HG02840 (cell line): Measurements from ENCODE around the gene FHIT.
"Not testable (repeated sequence)": the region's sequence is repeated elsewhere in the genome, so short reads cannot be mapped to it uniquely, and the experiment has no call there.

ENCODE experiments used
- ATAC-seq: cut with Tn5 transposase; IDR thresholded peaks from one replicate; pipeline ENCODE4 v1.9.1; 2021; ENCODE audit warnings: mild to moderate bottlenecking, moderate library complexity, moderate number of reproducible peaks; ENCODE audit not compliant: unreplicated experiment, low FRiP score

FHIT gene

DNA sequence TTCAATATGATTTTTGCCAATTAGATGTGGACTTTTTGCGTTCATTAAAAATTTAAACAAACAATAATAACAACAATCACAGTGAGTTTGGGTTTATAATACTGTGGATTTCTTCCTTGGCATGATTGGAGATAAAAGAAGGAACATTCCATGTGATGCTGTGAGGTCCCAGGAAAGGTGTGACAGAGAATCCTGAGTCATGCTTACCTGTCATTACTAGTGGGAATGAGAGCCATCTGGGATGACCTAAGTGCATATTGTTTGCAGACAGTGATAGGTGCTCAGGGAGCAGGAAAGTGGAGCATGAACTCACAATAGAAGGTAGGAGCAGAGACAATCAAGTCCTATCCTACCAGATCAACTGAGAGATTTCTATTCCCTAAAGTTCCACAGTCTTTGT lies 1434.9 kb downstream of the FHIT start:
- no peak for ATAC-seq

DNA sequence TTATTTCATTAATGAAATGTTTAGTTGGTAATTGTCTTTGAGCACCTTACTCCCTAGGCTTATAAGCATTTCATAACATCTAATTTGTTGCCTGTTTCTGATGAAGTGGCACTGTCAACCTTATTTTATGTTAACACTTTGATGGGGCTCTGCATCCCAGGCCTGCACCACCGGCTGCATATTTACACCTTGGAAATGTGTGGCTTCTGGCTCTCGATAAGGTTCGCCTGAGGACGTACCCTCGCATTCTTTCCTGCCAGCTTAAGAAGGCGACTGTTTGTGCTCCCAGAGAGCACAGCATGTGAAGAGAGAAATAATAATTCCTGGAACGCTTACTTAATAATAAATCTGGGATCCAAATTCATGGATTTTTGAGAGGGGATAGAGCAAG lies 1438.1 kb downstream of the FHIT start:
- ATAC-seq, result no peak

DNA sequence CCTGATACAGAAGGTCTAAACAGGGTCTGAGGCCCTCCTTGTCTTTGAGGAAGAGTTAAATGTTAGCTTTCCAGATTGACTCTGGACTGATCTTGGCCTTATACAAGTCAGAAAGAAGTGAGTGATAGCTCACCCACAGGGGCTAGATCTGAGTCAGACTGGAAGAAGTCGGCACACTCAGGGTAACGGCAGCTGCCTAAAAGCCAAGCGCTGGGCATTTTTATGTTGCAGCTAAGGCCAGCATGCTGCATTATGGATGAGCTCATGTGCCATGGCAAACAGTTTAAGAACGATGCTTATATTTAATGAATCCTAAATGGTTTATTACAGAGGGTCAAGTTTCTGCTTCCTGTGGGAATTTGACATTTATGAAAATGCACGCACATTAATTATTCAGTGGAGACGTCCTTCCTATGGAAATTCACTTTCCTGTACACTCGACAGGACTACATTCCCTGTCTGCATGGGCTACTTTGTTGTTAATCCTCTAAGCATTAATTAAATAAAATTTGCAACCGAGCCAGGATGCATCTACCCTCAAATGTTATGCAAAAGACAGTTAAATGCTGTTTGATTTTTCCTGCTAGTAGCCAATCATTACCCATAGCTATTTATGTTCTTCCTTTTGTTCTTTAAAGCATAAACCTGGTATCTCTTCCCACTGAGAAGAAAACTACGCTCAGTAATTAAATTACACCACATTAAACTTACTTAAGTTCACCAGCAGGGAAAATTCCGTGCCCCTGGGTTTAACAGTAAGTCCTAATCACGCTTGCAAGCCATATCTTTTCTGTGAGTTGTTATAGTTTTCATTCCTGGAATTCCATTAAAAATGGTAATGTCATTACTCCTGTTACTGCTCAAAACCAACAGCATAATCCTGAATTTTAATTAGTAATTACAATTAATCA lies 1438.8 kb downstream of the FHIT start:
- no peak for ATAC-seq

DNA sequence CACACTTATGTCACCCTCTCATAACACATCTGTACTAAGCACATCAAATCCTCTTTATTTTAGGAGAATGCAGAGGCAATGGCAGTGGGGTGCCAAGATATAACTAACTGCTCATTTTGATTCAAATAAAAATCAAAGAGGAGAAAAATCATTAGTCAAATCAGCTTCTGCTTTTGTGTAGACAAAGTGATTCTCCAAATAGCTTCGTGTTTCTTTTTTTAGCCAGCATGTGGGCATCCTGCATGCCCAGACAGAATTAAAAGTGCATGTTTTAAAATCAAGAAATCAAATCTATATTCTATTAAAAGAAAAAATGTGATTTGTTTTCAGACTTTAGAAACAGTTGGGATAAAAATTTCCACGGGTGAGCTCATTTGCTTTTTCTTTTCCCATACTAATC lies 1440.1 kb downstream of the FHIT start:
- ATAC-seq, result no peak

DNA sequence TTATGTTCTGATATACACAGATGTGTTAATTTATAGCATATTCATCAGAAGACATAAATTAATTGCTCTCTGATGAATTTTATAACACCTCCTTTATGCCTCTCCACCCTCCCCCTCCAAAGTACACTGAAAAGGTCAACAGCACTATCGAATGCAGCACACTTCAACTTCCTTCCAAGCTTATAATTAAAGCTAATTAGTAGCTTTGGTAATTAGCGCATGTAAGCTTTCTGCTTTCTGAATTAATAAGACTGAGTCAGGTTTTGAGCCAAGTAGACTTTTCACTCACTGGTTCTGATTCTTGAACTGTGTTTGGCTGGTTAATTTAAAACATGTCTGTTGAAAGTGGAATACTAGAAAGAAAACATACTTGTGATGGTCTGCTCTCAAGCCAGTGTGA lies 1440.6 kb downstream of the FHIT start:
- no peak for ATAC-seq

DNA sequence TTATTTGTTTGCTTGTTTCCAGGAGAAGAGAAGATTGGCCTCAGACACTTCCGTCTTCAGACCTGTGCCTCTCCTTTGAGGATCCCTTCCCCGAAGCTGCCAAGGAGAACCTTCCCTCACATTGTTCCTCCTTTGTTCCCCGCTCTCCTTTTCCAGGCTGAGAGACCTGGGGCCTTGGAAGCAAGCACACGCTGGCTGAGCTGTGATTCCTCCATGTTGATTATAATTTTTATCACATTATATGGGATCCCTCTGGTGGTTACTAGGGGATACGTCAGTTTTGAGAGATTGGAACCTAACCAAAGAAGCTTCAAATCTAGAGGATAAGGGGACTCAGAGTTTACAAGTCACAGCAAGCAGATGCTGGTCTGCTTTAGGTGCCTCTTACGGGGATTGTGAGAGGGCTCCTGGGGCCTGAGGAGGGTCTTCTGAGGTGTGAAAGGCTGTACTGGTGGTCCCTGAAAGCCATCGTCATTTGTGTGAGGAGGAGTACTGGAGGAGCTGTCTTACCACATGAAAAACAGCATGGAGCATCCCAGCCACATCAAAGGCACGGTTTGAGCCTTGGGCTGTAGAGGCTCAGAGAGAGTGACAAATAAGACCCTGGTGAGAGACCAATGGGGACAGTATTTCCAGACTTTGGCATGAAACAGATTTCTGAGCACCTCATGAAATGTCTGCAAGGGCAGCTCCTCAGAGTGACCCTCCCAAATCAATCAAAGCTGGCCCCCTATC lies 1441.4 kb downstream of the FHIT start:
- no peak for ATAC-seq

DNA sequence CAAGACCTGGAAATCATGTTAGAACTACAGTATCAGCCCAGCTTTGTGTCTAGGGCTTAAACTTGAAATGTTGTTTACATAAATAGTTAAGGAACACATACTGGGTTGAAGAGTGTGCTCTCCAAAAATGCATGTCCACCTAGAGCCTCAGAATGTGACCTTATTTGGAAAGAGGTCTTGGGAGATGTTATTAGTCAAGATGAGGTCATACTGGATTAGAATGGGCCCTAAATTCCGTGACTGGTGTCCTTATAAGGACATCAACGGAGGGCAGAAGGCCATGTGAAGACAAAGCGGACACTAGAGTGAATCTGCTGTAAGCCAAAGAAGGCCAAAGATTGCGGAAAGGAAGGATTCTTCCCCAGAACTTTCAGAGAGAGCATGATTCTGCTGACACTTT lies 1442.2 kb downstream of the FHIT start:
- ATAC-seq, result no peak

DNA sequence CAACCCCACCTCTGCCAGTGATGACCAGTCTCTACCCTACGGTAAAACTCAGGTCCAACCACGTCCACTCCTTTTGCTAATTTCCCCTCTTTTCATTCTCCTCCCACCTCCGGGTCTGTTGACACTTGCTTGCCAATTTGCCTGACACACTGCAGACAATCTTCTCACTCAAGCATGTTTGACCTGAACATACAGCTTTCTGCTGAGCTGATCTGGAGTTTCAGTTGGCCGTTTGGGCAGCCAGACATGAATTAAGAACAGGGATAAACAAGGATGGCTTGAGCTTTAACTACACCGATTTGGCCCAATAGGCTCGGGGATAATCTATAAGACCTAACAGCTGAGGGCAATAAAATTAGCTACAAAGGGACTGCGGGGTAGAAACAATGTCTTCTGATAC lies 1442.8 kb downstream of the FHIT start:
- ATAC-seq, result no peak

DNA sequence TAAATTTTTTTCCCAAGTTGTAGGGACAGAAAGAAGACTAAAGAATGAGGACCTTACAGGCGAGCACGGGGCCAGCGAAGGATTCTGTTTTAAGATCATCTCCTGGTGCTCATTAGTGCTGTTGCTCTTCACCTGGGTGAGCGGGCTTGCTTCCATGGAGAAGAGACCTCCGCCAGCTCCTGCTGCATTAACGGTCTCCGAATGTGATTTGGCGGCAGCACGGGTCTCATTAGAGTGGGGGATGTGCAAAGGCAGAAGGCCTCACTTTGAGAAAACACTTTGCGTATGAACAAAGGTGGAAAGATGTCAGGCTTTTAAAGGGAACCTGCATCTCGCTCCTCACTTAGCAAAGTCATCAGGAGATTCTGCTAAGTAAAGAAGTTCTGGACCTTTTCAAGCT lies 1448.0 kb downstream of the FHIT start:
- ATAC-seq, result no peak

DNA sequence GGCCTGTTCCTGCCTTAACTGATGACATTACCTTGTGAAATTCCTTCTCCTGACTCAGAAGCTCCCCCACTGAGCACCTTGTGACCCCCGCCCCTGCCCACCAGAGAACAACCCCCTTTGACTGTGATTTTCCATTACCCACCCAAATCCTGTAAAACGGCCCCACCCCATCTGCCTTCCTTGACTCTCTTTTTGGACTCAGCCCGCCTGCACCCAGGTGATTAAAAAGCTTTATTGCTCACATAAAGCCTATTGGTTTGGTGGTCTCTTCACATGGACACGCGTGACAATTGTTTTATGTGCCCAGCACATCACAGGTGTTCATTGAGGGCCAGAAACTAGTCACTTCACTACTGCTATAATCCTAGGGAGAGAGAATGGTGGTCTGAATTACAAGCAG lies 1448.8 kb downstream of the FHIT start:
- not testable (repeated sequence) for ATAC-seq

DNA sequence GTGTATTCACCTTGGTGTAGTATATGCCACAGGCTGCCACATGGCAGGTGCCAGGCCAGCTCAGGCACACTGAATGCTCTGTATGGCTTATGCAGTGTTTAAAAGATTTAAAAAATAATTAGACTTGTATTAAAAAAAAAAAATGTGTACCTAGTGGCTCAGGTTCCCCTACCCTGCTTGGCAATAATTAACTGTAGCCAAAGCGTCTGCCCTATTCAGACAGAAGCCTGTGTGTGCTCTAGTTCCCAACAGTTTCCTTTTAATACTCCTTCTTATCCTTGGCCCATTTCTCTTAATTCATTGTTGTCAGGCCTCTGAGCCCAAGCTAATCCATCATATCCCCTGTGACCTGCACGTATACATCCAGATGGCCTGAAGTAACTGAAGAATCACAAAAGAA lies 1449.2 kb downstream of the FHIT start:
- no peak for ATAC-seq

DNA sequence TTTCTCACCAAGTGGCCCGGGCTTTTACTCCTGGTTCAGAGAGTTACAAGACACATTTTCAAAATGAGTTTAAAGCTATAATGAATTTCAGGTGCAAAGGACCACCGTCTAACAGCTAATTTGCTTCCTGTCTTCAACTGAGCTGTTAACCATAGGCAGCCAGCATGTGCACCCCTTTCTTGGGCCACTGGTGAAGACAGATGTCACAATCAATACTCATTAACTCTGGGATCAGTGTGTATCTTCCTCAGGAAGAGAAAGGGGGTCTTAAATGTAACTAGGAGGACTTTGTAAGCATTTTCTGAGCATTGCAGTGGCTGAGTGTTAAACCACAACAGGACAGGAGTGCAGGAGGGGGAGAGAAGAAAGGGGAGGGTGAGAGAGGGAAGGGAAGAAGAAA lies 1450.8 kb downstream of the FHIT start:
- ATAC-seq, result no peak

DNA sequence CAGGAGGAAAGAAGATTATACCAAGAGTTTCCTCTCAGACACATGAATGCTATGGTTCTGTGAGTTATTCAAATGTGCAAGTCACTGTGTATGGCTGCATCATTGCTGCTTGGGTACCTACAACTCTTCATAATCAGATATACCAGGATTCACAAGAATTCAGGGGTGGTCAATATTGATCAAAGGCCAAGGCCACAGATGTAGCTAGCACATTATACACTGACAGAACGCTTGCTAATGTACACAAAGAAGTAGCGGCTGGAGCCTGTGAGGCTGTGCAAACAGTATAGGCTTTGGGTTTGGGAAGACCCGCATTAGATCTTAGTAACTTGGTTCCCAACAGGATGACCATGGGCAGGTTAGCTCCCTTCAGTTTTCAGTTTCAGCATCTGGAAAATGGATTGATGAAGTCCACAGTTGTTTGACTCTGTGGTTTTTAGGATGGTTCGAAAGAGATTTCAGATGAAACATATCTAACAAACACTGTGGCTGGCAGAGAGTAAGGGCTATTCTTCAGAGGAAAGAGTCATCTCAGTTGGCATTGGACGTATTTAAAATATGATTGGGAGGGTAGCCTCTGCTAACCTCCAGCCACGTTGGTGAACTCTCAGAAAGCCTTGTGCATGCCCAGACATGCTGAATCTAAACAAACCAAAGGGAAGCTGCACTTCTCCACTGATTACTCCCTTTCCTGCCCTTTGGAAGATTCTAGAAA lies 1452.7 kb downstream of the FHIT start:
- no peak for ATAC-seq

DNA sequence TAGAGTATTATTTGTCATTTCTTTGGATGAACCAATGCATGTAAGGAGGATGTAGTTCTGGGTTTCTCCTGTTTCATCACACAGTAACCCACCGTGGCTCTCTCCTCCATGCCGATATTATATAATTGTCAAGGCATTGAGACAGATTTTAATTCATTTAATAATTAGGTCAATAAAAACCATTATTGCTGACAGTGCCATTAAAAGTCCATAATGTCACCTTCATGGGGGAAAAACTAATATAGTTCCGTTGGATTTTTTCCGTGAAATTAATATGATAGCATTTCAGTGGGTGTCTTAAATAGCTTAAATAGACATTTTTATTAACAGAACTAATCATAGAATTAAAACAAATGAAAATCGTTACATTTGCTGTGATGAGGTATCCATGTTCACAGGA lies 1453.7 kb downstream of the FHIT start:
- no peak for ATAC-seq

DNA sequence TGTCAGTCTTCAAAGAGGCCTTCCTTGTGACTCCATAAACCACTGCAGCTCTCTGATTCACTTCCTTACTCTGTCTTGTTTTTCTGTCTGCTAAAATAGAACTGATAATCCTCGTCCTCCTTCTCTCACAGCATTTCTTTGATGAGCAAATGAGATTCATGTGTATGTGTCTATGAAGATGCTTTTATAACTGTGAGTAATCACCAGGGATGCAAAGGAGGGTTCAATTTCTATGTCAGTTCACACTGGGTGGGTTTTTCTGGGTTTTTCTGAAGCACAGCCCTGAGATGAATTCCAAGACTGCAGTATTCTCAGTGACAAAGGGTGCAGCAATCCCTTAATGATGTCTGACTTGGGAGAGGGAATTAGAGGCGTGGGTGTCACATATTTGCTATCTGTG lies 1454.8 kb downstream of the FHIT start:
- no peak for ATAC-seq

DNA sequence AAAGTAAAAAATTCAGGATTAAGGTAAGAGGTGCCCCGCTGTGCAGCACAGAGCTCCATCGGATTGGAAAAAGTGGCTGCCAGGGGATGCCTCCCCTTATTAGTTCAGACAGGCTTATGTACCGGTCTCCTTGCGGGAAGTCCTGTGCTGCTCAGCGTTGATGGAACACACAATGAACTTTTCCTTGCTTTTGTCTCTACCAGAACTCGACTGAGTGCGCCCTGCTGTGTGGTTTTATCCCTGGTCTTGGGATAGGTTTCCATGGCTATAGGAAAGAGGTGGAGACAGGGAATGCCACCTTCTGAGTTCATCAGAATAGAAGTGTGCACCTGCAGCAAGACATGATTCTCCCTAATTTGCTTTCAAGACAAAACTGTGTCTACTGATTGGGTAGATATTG lies 1455.5 kb downstream of the FHIT start:
- no peak for ATAC-seq

DNA sequence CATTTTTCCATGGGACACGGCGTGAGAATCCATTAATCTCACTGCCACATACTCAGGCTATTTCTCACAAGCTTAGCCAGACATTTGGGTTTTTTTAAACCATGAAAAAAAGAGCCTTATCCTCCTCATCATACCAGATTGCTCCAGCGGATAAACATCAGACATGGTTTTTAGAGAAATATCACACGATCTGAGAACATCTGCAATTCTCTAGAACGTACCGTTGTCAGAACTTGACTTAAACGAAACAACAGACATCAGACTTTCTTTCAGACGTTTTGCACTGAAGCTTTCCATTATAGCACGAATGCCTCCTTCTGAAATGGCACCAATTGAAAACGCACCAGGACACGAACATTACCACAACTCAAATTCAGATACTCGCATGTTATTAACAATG lies 1457.3 kb downstream of the FHIT start:
- no peak for ATAC-seq

DNA sequence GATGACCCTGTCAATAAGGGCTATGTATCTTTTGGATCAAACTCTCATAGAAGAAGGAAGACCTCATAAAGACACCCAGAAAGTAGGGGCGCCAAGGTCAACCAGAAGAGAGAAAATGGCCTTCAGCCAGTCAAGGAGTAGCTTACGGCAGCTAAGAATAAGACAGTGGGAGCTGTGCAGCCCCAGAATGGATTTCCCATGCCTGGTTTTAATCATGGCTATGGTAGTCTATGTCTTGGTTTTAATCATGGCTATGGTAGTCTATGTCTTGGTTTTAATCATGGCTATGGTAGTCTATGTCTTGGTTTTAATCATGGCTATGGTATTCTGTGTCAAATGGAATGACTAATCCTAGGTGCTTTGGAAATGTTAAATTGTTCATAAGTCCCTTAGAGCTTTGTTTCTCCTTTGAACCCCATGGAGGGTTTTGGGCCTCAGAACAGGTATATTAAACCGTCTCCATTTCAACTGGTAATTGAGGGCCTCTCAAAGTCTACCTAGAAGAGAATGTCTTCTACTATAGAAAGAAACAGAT lies 1459.4 kb downstream of the FHIT start:
- ATAC-seq, result no peak

DNA sequence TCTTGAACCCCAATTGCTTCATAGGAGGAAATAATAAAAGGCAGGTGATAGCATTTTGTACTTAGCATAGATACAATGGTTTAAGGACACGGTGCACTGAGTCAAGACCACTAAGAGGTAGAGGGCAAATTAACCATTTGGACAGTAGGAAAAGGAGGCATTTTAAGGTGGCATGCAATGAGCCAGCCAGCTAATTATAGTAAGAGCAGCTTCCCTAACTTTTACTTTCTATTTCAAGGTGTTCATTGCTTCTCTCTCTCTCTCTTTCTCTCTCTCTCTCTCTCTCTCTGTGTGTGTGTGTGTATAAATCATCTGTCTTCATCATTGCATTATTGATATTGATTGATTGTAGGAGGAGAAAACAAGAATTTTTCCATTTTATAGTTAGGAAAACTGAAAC lies 1461.0 kb downstream of the FHIT start:
- ATAC-seq, result no peak

DNA sequence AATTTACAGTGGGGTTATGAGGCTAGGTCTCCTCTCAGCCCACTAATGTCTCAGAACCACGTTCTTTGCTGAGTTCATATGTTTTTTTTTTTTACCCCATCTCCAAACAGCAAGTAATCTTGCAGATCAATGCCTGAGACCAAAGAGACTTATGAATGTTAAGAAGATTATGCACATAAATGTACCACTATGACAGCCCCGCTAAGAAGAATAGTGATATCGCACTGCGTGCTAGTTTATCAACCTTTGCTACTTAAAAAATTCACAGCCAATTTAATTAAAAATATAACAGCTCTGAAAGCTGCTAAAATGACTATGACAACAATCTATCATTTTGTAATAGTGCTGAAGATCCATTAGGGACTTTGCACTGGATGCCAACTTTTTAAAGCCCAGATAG lies 1462.5 kb downstream of the FHIT start:
- no peak for ATAC-seq

DNA sequence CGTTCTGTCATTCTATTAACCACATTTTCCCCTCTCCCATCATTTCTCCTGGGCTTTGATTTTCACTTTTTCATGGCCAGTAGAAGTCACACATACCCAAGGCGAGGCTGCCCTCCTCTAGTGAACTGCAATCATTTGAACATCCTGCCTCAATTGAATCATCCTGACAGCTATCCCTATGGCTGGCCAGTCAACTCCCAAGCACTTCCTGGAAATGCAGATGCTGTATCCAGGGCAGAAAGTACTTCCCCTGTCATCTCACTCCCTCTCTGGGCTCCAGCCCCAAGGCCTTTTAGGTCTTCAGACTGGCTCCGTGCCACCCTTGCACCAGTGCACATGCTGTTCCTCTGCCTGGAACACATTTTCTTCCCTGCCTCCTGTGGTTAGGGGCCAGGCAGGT lies 1463.1 kb downstream of the FHIT start:
- no peak for ATAC-seq
